SK-N-SH (cell line): Measurements from ENCODE around the gene CETP. TPM values are rescaled to one million over a fixed set of nuclear protein-coding genes. Genes with fewer than 3 reads are reported as not detected.

Experiments used
- CTCF ChIA-PET: fragments of 300-600, 350-600 bp; formaldehyde crosslinking; extraction: SDS; loops from one replicate; lab custom pipeline; 2021; lab: Yijun Ruan, JAX
- POLR2A ChIA-PET: fragments of 350-600 bp; sonication (Branson Sonifier 250); formaldehyde crosslinking; extraction: SDS; loops from one replicate; lab custom pipeline; 2020; ENCODE audit warnings: antibody characterized with exemption, inconsistent platforms; lab: Yijun Ruan, JAX
- DNase-seq: peaks from one replicate; pipeline ENCODE4 v3.0.0; 2012
- H2AFZ ChIP-seq: fragments of 200-600 bp; sonication (generic); 2 replicates; pipeline ENCODE4 v1.8.1; 2016; ENCODE audit warnings: antibody characterized with exemption, mild to moderate bottlenecking, low read depth
- H3F3A ChIP-seq: fragments of 200-600 bp; sonication (generic); replicated peaks from 2 replicates; pipeline ENCODE3; 2016; ENCODE audit warnings: antibody characterized with exemption, mild to moderate bottlenecking; ENCODE audit not compliant: insufficient read depth
- H3K27ac ChIP-seq, 2 experiments: fragments of 200-500 bp in 1 of 2; fragments of 200-600 bp in 1 of 2; sonication (Bioruptor generic) in 1 of 2; sonication (generic), shearing (Covaris generic) in 1 of 2; 2 replicates each; pipeline versions ENCODE4 v1.5.1 to v1.6.1; 2014 to 2016; ENCODE audit warnings: low read depth in 2 of 2, inconsistent platforms in 1 of 2, low read length in 1 of 2, mild to moderate bottlenecking in 1 of 2, mixed read lengths in 1 of 2
- H3K27me3 ChIP-seq: fragments of 200-600 bp; sonication (generic), shearing (Covaris generic); 2 replicates; pipeline ENCODE4 v1.6.1; 2016; ENCODE audit warnings: mixed run types; ENCODE audit not compliant: insufficient read depth
- H3K36me3 ChIP-seq, 2 experiments: fragments of 200-500 bp in 1 of 2; fragments of 200-600 bp in 1 of 2; sonication (Bioruptor generic) in 1 of 2; sonication (generic) in 1 of 2; replicated peaks in 1 of 2; 2 replicates each; pipeline versions ENCODE3 to v1.5.1; 2014 to 2016; ENCODE audit warnings: low read length in 1 of 2, mild to moderate bottlenecking in 1 of 2; ENCODE audit not compliant: insufficient read depth in 2 of 2, control insufficient read depth in 1 of 2
- H3K4me1 ChIP-seq, 2 experiments: fragments of 200-500 bp in 1 of 2; fragments of 200-600 bp in 1 of 2; sonication (Bioruptor generic) in 1 of 2; sonication (generic), shearing (Covaris generic) in 1 of 2; 2 replicates each; pipeline versions ENCODE4 v1.5.1 to v1.6.1; 2014 to 2016; ENCODE audit warnings: low read depth in 1 of 2, low read length in 1 of 2, mixed run types in 1 of 2; ENCODE audit not compliant: insufficient read depth in 2 of 2, control insufficient read depth in 1 of 2
- H3K4me2 ChIP-seq: fragments of 200-600 bp; sonication (generic), shearing (Covaris generic); 2 replicates; pipeline ENCODE4 v1.6.1; 2017; ENCODE audit warnings: mixed run types
- H3K4me3 ChIP-seq, 2 experiments: fragments of 200-500 bp in 1 of 2; fragments of 200-600 bp in 1 of 2; sonication (Bioruptor generic) in 1 of 2; sonication (generic), shearing (Covaris generic) in 1 of 2; 2 replicates each; pipeline versions ENCODE4 v1.5.1 to v1.8.1; 2014 to 2016; ENCODE audit warnings: low read depth in 2 of 2, inconsistent platforms in 1 of 2, low read length in 1 of 2, mild to moderate bottlenecking in 1 of 2, mixed read lengths in 1 of 2, moderate library complexity in 1 of 2
- H3K79me2 ChIP-seq: fragments of 200-600 bp; sonication (generic); 2 replicates; pipeline ENCODE4 v1.8.1; 2017; ENCODE audit warnings: mild to moderate bottlenecking; ENCODE audit not compliant: insufficient read depth
- H3K9ac ChIP-seq: fragments of 200-600 bp; sonication (generic); 2 replicates; pipeline ENCODE4 v1.6.1; 2017; ENCODE audit warnings: mixed run types
- H3K9me2 ChIP-seq: fragments of 200-600 bp; sonication (generic); 2 replicates; pipeline ENCODE4 v1.6.1; 2017; ENCODE audit warnings: mixed run types
- H3K9me3 ChIP-seq: fragments of 200-600 bp; sonication (generic); 2 replicates; pipeline ENCODE4 v1.6.1; 2017; ENCODE audit warnings: mixed run types, mild to moderate bottlenecking, moderate library complexity
- H4K20me1 ChIP-seq: fragments of 200-600 bp; sonication (generic); 2 replicates; pipeline ENCODE4 v1.6.1; 2017; ENCODE audit warnings: mild to moderate bottlenecking, mixed run types; ENCODE audit not compliant: insufficient read depth
- CHD2 ChIP-seq: fragments of 150-350 bp; IDR thresholded peaks from 2 replicates; pipeline ENCODE4 v1.6.1; 2018; ENCODE audit warnings: low read length; ENCODE audit not compliant: partially characterized antibody
- ELF1 ChIP-seq: IDR thresholded peaks from 2 replicates; pipeline ENCODE4 v1.4.0; 2012
- EP300 ChIP-seq, 2 experiments: IDR thresholded peaks; 2 replicates each; pipeline versions ENCODE4 v1.4.0 to v1.6.1; 2012; ENCODE audit warnings: borderline replicate concordance in 1 of 2, low read depth in 1 of 2, low read length in 1 of 2
- EZH2phosphoT487 ChIP-seq: fragments of 200-600 bp; sonication (generic); IDR thresholded peaks from 2 replicates; pipeline ENCODE4 v1.6.1; 2017; ENCODE audit warnings: low read depth, mixed run types, mild to moderate bottlenecking, antibody characterized with exemption, moderate library complexity, borderline replicate concordance
- FOSL2 ChIP-seq: IDR thresholded peaks from 2 replicates; pipeline ENCODE4 v1.4.0; 2012; ENCODE audit warnings: low read depth, mild to moderate bottlenecking, moderate library complexity, borderline replicate concordance
- FOXJ3 ChIP-seq: sonication (generic); formaldehyde crosslinking; IDR thresholded peaks from 2 replicates; pipeline ENCODE4 v1.5.1; 2020; ENCODE audit warnings: mild to moderate bottlenecking, missing genetic modification reagents
- GABPA ChIP-seq: IDR thresholded peaks from 2 replicates; pipeline ENCODE4 v1.4.0; 2012; ENCODE audit warnings: low read depth, mild to moderate bottlenecking
- GATA2 ChIP-seq: sonication (generic); formaldehyde crosslinking; IDR thresholded peaks from 2 replicates; pipeline ENCODE4 v1.5.0; 2020; ENCODE audit warnings: mild to moderate bottlenecking, missing genetic modification reagents
- IRF3 ChIP-seq: fragments of 150-350 bp; IDR thresholded peaks from 2 replicates; pipeline ENCODE4 v1.6.1; 2016; ENCODE audit warnings: mild to moderate bottlenecking, low read depth, low read length
- NRF1 ChIP-seq: IDR thresholded peaks from 2 replicates; pipeline ENCODE4 v1.6.1; 2012; ENCODE audit warnings: low read depth, mild to moderate bottlenecking, low read length
- PBX3 ChIP-seq: IDR thresholded peaks from 2 replicates; pipeline ENCODE4; 2012
- RCOR1 ChIP-seq: fragments of 150-350 bp; IDR thresholded peaks from 2 replicates; pipeline ENCODE4 v1.6.1; 2017; ENCODE audit warnings: antibody characterized with exemption, low read length
- RFX5 ChIP-seq: IDR thresholded peaks from 2 replicates; pipeline ENCODE4 v1.6.1; 2012; ENCODE audit warnings: mild to moderate bottlenecking, improper control_type of control experiment, low read length
- RXRA ChIP-seq: IDR thresholded peaks from 2 replicates; pipeline ENCODE4 v1.4.0; 2012; ENCODE audit warnings: low read depth, mild to moderate bottlenecking, borderline replicate concordance
- SMC3 ChIP-seq: IDR thresholded peaks from 2 replicates; pipeline ENCODE4 v1.6.1; 2012; ENCODE audit warnings: low read depth, low read length, improper control_type of control experiment
- TCF12 ChIP-seq: IDR thresholded peaks from 2 replicates; pipeline ENCODE4 v1.4.0; 2012
- USF2 ChIP-seq: fragments of 150-350 bp; IDR thresholded peaks from 2 replicates; pipeline ENCODE4 v1.6.1; 2017; ENCODE audit warnings: antibody characterized with exemption, low read length, low read depth, borderline replicate concordance
- YY1 ChIP-seq: IDR thresholded peaks from 2 replicates; pipeline ENCODE4 v1.4.0; 2012; ENCODE audit warnings: low read depth, mild to moderate bottlenecking
- WGBS: methylation state at CpG from one replicate; pipeline ENCODE4 v1.1.6; 2017; ENCODE audit warnings: low lambda C conversion rate; 5-methylcytosine and 5-hydroxymethylcytosine counted together
- polyA plus RNA-seq, 3 experiments: library from polyadenylated mRNA; depleted of rRNA; stranded (reverse); fragments of >200 nt; gene quantifications; 2 replicates each; pipeline ENCODE4 v1.2.3, GENCODE V29; 2012

The CETP gene
- polyA plus RNA-seq, 1 of the 3 experiments (the other 2 are of a cell fraction) = not detected

- Histone ChIP-seq H3K27ac (no peak overlapping the region), H4K20me1 (no peaks in the 10 kb centered on the region), H3K9ac (no peak overlapping the region), H3K36me3 (no peaks in the 10 kb centered on the region), H3K79me2 (no peaks in the 10 kb centered on the region)
- WGBS = 76% methylated on average over 3 of the region's 3 CpGs
- DNase-seq = no peak
- ChIA-PET CTCF (interaction anchor here (0.8 to 2.9 kb wide), 4 partner anchors 8 to 178 kb away, joined by 3 to 14 read pairs (median 4); partner anchors contain the start of genes CETP and NLRC5), POLR2A (no interaction called here)
- no peak for TF ChIP-seq GATA2 (CRISPR knock-in tag)
- no peak for TF ChIP-seq FOSL2
- no peak for TF ChIP-seq USF2
- no peak for TF ChIP-seq SMC3
- no peak for TF ChIP-seq TCF12
- TF ChIP-seq CHD2 = no peak
- no peak for TF ChIP-seq IRF3
- TF ChIP-seq EZH2phosphoT487 = no peak
- TF ChIP-seq RFX5 = no peak
- no peak for TF ChIP-seq PBX3
- no peak for TF ChIP-seq ELF1
- no peak for TF ChIP-seq FOXJ3 (CRISPR knock-in tag)
- TF ChIP-seq RXRA = no peak
- TF ChIP-seq GABPA = no peak
- no peak for TF ChIP-seq RCOR1
- TF ChIP-seq EP300 (IDR thresholded peaks at IDR 0.05; ENCODE audit: borderline replicate concordance in 1 of 2, low read depth in 1 of 2, low read length in 1 of 2) = no peak
- no peak for TF ChIP-seq YY1
- TF ChIP-seq NRF1 = no peak
- TF ChIP-seq, all 33 proteins: peak for 0
- Histone ChIP-seq H3K4me3 (no peak overlapping the region), H3K27me3 (no peaks in the 10 kb centered on the region), H3F3A (peaks cover 6% of the 10 kb centered on the region), H3K4me2 (no peak overlapping the region), H3K9me3 (no peaks in the 10 kb centered on the region), H3K4me1 (peaks cover 0 to 13% of the 10 kb centered on the region in 2 experiments; a peak in 1 of 4 replicates), H3K9me2 (no peaks in the 10 kb centered on the region), H2AFZ (no peak overlapping the region)
Observed at GRCh38 chr16:56971768-56972043, 10.0 kb downstream of the CETP start.
